ACHN (cell line): Measurements from ENCODE around the gene TNNI3K.

Experiments used
- DNase-seq: peaks from one replicate; pipeline ENCODE4 v3.0.0-alpha.2; 2015
- in situ Hi-C: cut with HindIII; loops from 2 replicates; pipeline ENCODE4 v1.10.0; 2017; ENCODE audit warnings: low sequenced_read_pairs, low pct_ligation_motif_present, low pct_unique_long_range_greater_than_20kb

Gene TNNI3K

DNA sequence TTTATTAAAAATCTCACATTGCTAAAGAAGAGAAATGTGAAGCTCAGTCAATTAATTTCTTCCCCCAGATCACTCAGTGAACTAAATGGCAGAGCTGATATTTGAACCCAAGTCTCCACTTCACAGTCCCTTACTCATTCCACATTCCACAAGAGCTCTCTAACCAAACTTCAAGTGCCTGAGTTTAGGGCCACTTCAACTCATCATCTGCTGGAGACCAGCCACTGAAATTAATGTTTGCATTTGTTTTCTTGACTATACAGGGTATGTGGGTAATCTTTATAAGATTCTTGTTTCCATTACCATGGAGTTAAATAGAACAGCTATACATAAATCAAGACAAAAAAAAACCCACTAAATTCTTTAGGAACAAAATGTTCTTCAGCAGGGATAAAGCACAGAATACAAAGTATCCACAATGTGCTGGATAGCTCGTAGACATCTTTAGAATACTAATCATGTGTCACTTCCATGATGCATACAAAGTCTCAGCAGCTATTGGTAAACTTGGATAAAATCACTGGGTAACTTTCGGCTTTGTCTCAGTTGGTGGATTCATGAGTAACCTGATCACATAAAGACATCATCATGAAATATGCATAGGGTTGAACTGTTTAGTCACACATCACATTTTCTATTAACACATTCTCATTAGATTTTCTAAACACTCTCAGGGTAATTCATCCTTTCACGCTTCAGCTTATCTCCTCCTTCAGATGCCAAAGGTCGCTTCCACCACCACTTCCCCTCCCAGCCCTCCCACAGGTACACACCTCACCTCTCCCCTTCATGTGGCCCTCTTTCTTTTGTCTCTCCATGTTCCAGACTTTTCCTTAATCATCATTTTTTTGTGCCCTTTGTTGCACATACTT, 187.5 kb downstream of the TNNI3K start:
- in situ Hi-C loops: no loop called here
- DNase-seq: no peak

DNA sequence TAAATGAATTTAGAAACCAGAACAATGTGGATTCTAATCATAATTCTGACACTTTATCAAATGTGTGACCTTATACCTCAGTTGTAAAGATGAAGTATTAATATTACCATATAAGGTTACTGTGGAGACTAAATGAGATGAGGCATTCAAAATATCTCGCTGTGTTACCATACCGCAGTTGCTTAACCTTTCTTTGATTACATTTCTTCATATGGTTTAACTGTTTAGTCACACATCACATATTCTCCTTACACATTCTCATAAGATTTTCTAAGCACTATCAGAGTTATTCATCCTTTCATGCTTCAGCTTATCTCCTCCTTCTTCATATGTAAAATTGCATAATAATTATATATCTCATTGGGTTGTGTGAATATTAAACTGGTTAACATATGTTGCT, 188.3 kb downstream of the TNNI3K start:
- DNase-seq: no peak
- in situ Hi-C loops: no loop called here

DNA sequence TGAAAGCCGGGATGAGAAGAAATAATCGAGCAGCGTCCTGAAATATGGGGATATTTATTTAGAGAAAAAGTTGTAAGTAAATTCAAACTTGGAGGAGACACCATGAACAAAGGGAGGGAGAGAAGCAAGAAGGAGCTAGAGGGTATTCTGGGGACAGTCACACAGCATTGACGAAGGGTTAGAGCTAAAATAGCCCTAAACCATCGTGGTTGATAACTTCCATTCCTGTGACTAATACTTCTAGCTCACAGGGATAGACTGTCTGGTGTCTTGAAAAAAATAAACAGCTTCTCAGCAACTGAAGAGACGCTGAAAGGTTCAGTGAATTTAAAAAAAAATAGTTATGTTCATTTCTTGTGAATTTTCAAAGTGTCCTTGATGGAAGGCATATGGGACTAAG, 190.5 kb downstream of the TNNI3K start:
- DNase-seq: no peak

DNA sequence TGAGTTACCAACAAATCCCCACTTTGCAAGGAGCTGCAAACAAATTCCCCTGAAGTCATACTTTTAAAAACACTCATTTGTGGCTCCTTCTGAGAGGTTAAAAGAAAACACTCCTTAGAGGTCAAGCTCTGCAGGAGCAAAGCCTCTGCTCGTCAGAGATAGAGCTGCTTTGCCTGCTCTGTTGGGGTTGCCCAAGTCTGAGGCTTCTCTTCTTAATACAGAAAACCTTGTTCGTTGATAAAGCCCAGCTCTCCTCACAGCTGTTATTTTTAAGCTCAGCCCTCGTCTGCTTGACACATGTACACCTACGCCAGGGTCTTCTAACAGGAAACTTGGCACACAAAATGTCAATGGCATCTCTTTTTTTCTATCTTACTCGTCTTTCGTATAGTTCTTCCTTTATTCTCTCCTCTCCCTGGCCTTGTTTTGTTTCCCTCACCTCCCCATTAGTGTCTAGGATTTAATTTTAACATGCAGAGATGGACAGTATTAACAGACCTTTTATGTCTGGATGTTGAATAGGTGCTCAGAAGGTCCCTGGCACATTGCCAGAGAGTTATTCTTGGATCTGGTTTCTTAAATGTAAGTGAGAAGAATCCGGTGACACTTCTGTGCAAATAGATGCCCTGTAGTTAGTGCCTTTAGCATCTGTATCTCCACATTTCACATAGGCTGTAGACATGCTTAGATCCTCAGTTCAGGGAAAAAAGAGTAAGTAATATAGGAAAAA, 191.2 kb downstream of the TNNI3K start:
- in situ Hi-C loops: no loop called here
- no peak for DNase-seq

More for the DNA sequence above, 190.5 kb downstream of the TNNI3K start:
- in situ Hi-C loops: no loop called here

DNA sequence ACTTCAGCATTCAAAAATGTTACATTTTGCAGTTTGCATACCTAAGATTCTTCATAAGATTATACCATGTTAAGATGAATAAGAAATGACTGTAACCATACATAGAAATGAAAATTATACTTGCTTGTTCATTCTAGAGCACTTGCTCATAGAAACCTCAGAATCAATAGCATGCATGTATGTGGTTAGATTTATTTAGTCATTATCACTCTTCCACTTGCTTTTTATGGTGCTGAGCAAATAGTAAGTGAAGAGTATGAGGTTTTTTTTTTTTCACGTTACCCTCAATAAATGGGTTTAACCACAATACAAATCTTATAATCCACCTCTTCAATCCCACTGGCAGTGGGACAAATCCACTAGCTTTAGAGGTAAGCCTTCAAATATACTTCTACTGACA, 192.5 kb downstream of the TNNI3K start:
- DNase-seq: no peak
- in situ Hi-C loops: no loop called here

DNA sequence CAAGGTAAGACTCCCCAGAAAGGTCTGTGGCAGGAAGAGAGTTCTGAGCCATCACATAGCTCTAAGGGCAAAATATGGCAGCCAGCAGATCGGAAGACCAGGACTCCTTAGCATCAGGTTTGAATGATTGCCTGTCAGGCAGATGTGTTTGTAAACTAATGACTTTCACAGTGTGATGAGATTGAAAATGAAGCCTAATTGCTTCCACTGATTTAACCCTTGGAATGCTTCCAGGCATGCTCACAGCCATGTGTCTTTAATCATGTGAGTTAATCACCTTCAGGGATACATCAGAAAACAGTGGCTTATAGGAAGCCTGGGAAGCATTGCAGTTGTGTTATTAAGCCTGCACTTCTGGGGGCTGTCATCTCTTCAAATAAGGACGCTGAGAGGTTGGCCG, 194.4 kb downstream of the TNNI3K start:
- DNase-seq: no peak
- in situ Hi-C loops: no loop called here

DNA sequence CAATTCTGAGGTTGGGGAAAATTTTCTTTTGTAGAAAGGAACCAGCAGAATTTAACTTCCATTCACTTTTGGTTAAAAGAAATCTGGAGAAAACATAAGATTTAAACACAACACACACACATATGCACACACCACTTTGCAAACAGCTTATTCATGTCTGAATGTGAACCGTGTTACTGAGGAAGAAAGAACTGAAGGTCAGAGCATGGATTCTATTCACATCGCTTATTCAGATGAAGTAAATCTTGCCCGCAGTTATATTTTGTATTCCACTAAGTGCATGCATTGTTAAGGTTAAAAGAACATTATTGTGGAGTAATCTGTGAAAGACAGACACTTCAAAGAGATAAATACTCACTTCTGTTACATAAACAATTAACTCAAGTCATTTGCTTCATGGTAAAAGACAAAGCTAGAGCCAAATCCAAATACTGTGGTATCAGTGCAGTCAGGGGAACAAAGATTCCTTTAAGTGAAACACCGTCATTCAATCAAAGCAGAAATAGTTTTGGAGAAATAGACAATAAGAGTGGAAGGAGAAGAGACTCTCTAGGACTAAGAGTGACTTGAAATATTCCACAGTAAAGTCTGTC, 195.3 kb downstream of the TNNI3K start:
- in situ Hi-C loops: no loop called here
- DNase-seq: no peak

DNA sequence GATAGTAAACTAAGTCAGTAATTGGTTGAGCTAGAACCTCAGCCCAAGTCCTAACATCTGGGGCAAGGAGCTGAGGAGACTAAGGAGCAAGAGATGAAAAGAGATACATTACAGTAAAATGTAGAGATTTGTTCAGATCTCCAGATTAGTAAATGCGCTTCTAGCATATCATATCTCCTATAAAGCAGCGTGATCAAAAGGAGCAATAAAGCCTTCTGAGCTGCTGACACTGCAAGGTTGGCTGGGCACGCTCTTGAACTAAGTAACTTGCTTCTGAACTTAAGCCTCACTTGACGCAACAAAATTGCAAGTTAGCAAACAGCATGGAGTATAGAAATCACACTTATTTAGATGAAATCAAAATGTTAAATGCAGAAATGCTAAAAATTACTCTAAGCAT, 196.3 kb downstream of the TNNI3K start:
- in situ Hi-C loops: no loop called here
- no peak for DNase-seq

DNA sequence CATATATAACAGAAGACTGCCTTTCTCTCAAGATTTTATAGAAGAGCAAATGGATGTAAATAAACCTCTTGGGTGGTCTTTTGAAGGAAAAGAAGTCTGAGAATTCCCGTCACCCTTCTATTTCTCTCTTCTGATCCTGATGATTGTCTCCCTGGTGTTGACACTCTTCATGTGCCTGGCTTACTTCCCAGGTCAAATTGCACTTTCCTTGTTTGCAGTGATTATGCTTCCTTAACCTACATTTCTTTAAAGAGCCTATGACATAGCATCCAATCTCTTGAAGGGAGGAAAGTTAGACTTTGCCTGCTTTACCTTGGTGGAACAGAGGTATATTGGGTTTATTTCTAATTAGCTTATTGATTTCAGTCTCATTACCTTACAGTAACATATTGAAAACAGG, 197.1 kb downstream of the TNNI3K start:
- in situ Hi-C loops: no loop called here

DNA sequence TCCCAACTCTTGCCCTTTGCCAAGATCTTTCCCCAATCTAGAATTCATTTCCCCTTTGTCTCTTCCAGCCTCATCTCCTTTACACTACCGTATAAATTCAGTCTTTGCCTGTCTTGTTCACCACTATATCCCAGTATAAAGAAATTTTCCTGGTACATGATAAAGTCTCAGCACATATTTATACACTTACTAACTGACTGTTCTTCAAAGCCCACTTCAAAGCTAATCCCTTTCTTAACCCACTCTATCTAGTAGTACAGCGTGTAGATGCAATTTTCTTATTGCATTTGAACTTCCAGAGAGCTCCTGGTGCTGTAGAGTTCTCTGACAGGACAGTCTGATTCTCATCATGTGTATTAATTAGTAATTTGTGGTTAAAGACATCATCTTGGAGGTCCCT, 199.1 kb downstream of the TNNI3K start:
- in situ Hi-C loops: no loop called here
- no peak for DNase-seq

More for the DNA sequence above, 197.1 kb downstream of the TNNI3K start:
- no peak for DNase-seq

DNA sequence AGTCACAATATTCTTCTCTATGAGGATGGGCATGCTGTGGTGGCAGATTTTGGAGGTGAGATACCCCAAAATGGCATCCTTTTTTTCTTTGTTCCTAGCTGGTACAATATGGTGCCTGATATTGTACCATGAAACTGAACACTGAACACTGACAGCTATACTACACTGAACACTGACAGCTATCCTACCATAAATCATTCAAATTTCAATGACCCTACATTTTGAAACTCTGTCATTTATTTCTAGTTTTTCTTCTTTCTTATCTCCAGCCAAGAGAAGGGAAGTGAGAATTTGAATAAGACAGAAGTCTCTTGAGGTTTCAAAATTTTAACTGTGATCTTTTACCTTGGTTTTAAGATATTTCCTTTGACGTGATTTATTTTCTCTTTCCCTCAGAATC, 200.9 kb downstream of the TNNI3K start:
- no peak for DNase-seq
- in situ Hi-C loops: no loop called here

DNA sequence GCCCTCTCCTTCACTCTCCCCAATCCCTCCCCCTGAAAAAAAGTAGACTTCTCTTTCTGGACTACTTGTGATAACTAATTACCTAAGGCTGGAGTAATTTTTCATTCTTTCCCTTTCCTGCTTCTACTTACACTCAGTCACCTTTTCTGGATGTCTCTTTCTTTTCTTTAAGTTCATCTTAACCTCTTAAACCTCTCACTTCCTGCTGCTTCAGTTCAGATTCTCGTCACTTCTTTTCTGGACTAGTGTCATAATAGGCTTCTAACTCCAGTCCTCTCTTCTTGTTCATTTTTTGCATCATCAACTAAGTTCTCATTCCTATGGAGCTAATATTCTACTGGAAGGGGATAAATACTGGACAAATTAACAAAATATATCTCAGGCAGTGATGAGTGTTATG, 201.8 kb downstream of the TNNI3K start:
- in situ Hi-C loops: no loop called here
- no peak for DNase-seq

DNA sequence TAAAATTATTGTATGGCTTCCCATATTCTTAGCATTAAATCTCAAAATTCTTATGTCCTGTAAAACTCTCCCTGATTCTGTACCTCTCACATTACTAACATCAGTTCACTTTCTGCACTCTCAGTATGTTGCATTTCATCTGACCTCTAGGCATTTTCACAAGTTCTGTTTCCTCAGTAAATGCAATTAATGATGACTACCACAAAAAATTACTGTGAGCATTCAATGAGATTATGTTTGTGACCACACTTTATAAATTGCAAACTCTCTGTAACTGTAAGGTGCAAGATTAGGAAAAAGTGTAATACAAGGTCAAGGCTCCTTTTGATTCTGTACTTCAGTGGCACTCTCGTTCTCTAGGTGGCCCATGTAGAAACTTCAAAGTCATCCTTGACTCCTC, 216.8 kb downstream of the TNNI3K start:
- in situ Hi-C loops: no loop called here

DNA sequence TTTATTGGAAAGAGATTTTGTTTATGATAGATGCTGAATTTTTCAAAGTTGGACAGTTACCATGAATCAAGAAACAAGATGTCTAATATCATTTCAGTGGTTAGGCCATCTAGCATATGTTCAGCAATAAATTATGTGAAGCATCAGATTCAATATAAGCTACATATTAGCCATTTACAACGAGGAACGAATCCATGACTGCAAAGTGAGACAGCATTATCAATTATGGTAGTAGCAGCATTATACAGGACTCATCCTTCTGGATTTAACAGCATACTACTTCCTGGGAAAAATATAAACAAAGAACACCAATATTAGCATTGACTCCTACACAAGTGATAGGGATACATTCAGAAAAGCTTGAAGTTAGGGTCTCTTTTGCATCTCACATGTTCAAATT, 218.1 kb downstream of the TNNI3K start:
- DNase-seq: no peak
- in situ Hi-C loops: no loop called here

More for the DNA sequence above, 216.8 kb downstream of the TNNI3K start:
- DNase-seq: no peak

DNA sequence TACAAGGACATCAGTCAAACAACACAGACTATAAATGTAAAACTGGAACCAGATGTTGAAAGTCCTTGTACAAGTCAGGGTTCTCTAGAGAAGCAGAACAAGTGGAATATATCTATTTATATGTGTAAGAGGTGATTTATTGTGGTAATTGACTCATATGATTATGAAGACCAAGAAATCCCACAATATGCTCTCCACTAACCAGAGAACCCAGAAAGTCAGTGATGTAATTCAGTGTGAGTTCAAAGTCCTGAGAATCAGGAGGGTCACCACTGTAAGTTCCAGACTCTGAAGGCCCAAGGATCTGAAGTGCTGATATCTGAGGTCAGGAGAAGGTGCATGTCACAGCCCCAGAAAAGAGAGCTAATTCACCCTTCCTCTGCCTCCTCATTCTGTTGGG, 220.2 kb downstream of the TNNI3K start:
- DNase-seq: no peak
- in situ Hi-C loops: no loop called here

DNA sequence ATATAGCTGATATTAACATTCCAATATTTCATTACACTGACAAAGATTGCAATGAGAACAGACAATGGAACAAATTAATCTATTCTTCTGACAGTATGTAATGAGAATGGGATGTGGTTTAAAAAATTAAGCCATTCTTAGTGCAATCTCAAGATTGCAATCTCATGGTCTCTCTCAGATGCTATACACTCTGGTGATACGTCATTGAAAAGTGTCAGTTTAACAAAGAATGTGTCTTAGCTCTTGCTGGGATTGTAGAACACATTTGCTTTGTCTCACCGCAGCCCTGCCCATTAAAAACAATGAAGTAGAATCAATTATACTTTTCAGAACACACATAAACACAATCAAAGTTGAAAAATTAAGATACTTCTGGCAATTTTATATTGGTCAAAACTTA, 222.1 kb downstream of the TNNI3K start:
- in situ Hi-C loops: no loop called here
- no peak for DNase-seq

DNA sequence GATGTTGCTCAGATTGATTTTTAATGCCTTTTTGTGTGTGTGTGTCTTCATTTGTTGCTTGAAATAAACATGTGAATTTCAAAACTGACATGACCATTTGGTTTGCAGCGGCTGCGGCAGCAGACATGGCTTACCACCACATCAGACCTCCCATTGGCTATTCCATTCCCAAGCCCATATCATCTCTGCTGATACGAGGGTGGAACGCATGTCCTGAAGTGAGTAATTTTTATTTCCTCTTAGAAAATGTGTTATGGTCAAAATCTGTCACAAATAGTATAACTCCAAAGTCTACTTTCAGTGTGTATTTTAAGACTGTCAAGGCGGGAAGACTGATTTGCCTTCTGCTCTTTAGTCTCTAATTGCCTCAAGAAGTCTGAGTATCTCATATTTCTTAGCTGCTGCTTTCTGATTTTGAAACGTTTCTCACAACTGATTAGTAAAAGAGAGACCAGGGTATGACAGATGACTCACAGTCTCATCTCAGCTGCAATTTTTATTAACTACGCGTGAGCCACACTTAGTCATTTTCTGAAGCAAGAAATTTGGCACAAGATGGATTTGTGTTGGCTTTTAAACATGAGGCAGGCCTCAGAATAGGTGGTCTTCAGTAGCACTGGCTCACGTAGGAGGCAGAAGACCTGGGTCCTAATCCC, 228.3 kb downstream of the TNNI3K start:
- in situ Hi-C loops: no loop called here
- DNase-seq: no peak

DNA sequence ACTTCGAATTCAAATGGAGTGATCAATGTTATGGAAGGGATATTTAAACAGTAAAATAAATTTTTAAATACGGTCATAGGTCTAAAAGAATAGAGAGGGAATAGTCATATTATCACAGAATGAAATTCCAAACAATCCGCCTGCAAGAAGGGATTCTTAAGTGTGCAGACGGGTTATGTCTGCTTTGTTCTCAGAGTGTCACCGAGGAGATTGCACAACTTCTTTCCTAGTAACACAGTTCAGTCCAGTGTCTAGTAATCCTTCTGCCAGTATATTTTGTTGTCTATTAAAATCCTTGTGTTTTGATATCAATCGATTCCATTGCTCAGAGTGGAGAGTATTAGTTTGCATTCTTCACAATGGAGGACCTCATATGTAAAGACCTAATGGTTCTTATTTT, 228.8 kb downstream of the TNNI3K start:
- in situ Hi-C loops: no loop called here
- no peak for DNase-seq

DNA sequence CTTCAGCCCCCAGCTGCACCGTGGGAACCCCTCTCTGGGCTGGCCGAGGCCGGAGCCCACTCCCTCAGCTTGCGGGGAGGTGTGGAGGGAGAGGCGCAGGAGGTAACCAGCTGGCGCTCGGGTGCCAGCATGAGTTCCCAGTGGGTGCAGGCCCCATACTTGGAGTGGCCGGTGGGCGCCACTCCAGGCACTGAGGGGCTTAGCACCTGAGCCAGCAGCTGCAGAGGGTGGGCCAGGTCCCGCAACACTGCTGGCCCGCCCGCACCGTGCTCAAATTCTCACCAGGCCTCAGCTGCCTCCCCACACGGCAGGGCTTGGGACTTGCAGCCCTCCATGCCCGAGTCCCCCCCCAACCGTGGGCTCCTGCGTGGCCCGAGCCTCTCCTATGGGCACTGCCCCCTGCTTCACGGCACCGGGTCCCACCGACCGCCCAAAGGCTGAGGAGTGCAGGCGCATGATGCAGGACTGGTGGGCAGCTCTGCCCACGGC, 230.1 kb downstream of the TNNI3K start:
- no peak for DNase-seq
- in situ Hi-C loops: no loop called here
